Activated CD4-positive, alpha-beta T cell treated with anti-CD3 and anti-CD28 coated beads for 1 hour (primary cell): ENCODE measurements around the gene PSMD13.
"Not testable (repeated sequence)": the region's sequence is repeated elsewhere in the genome, so short reads cannot be mapped to it uniquely, and the experiment has no call there.

ENCODE experiments used
- DNase-seq: peaks from one replicate; pipeline ENCODE4 v3.0.0-alpha.2; 2020

PSMD13 gene

GRCh38 chr11:252666-253065 lies 15.9 kb downstream of the PSMD13 start:
- no peak for DNase-seq

- no peak for DNase-seq
Measured at GRCh38 chr11:253160-253885, 16.5 kb downstream of the PSMD13 start.

GRCh38 chr11:253886-254270 lies 17.1 kb downstream of the PSMD13 start:
- DNase-seq, result no peak

GRCh38 chr11:255176-255575 lies 18.4 kb downstream of the PSMD13 start:
- no peak for DNase-seq

- no peak for DNase-seq
Measured at GRCh38 chr11:255816-256215, 19.0 kb downstream of the PSMD13 start.

- no peak for DNase-seq
Measured at GRCh38 chr11:256952-257737, 20.4 kb downstream of the PSMD13 start.

- DNase-seq, result no peak
Measured at GRCh38 chr11:257766-258493, 21.2 kb downstream of the PSMD13 start.

- DNase-seq, result no peak
Measured at GRCh38 chr11:259413-259812, 22.6 kb downstream of the PSMD13 start.

- no peak for DNase-seq
Measured at GRCh38 chr11:261624-262023, 24.8 kb downstream of the PSMD13 start.

GRCh38 chr11:266676-267439 lies 30.1 kb downstream of the PSMD13 start:
- no peak for DNase-seq

GRCh38 chr11:267491-267994 lies 30.8 kb downstream of the PSMD13 start:
- DNase-seq, result peak; percentile 56

- DNase-seq, result not testable (repeated sequence)
Measured at GRCh38 chr11:268716-269145, 32.0 kb downstream of the PSMD13 start.

- DNase-seq, result no peak
Measured at GRCh38 chr11:269146-269890, 32.5 kb downstream of the PSMD13 start.

- no peak for DNase-seq
Measured at GRCh38 chr11:270451-271318, 33.9 kb downstream of the PSMD13 start.

- no peak for DNase-seq
Measured at GRCh38 chr11:271319-271715, 34.5 kb downstream of the PSMD13 start.

- DNase-seq, result no peak
Measured at GRCh38 chr11:272195-272930, 35.6 kb downstream of the PSMD13 start.

GRCh38 chr11:272931-273198 lies 36.1 kb downstream of the PSMD13 start:
- DNase-seq, result no peak

- no peak for DNase-seq
Measured at GRCh38 chr11:276219-276618, 39.4 kb downstream of the PSMD13 start.

- no peak for DNase-seq
Measured at GRCh38 chr11:278001-278951, 41.5 kb downstream of the PSMD13 start, which contains the start of gene NLRP6. NLRP6 (plus strand) TSS chr11:278407; CDS start chr11:278570, 163 bp downstream.
